Tibial nerve (tissue), 3 donors: ENCODE measurements around the gene CDHR1.

Source experiments
- POLR2A ChIP-seq, 2 donors: fragments of 450-650 bp; IDR thresholded peaks; one replicate each; pipeline ENCODE4 v1.6.1; 2017; ENCODE audit warnings: antibody characterized with exemption in 2 of 2, mild to moderate bottlenecking in 2 of 2, moderate library complexity in 2 of 2
- TF ChIP-seq, protein P1 (sequence below), 5 experiments: fragments of 200-600 bp in 3 of 5; fragments of 450-650 bp in 2 of 5; sonication (generic) in 3 of 5; IDR thresholded peaks; one replicate each; pipeline ENCODE4 v1.5.1; 2016 to 2019; ENCODE audit warnings: antibody characterized with exemption in 5 of 5, mild to moderate bottlenecking in 3 of 5, moderate library complexity in 2 of 5

DNA sequence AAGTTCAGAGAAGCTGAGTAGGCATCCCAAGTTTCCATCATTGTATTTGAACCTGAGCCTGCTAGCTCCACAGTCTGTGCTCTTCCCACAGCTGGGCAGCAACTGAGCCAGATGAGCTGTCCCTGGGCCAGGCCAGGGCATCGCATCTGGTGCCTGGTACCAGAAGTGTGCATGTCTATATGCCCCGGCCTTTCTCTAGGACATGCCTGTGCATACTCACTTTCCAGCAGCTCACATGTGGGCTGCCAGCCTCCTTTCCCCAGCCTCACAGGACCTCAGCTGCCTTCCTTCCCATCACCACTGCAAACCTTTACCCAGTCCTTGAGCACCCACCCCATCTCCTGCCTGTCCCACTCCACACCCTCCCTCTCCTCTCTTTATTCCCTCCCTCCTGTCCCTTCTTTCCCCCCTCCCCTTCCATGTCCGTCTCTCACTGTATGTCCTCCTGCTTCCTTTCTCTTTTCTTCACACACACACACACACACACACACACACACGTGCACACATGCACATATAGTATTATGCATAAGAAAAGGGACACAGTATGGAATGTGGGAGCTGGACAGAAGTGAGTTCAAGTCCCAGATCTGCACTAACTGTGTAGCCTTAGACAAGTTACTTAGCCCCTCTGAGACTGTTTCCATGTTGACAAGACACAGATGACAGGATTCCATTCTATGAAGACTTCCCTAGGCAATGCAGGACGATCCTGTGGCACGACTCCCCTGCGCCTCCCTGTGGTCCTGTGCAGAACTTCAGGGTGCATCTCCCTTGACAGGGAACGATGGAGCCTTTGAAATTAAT, 10.9 kb downstream of the CDHR1 start:
- TF ChIP-seq, protein P1, sequence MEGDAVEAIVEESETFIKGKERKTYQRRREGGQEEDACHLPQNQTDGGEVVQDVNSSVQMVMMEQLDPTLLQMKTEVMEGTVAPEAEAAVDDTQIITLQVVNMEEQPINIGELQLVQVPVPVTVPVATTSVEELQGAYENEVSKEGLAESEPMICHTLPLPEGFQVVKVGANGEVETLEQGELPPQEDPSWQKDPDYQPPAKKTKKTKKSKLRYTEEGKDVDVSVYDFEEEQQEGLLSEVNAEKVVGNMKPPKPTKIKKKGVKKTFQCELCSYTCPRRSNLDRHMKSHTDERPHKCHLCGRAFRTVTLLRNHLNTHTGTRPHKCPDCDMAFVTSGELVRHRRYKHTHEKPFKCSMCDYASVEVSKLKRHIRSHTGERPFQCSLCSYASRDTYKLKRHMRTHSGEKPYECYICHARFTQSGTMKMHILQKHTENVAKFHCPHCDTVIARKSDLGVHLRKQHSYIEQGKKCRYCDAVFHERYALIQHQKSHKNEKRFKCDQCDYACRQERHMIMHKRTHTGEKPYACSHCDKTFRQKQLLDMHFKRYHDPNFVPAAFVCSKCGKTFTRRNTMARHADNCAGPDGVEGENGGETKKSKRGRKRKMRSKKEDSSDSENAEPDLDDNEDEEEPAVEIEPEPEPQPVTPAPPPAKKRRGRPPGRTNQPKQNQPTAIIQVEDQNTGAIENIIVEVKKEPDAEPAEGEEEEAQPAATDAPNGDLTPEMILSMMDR (IDR thresholded peaks at IDR 0.05), result peak in 4 of 5 experiments; percentile 30 to 48 (median 40)
- no peak for TF ChIP-seq POLR2A (IDR thresholded peaks at IDR 0.05)
